NOMO-1 (cell line): ENCODE results near the gene POLR1G.
"Not testable (repeated sequence)": the region's sequence is repeated elsewhere in the genome, so short reads cannot be mapped to it uniquely, and the experiment has no call there.

Source experiments
- DNase-seq, 2 experiments: peaks; one replicate each; lab custom pipeline; 2025; ENCODE audit not compliant: unreplicated experiment in 2 of 2; lab: John Stamatoyannopoulos, UW

Gene POLR1G

GRCh38 chr19:45419895-45420294 is 13.5 kb downstream of the POLR1G start:
- DNase-seq, result no peak

GRCh38 chr19:45420356-45420755 is 13.9 kb downstream of the POLR1G start:
- no peak for DNase-seq

- no peak for DNase-seq
Observed at GRCh38 chr19:45420871-45421270, 14.4 kb downstream of the POLR1G start.

GRCh38 chr19:45421947-45422498 is 15.6 kb downstream of the POLR1G start:
- no peak for DNase-seq

GRCh38 chr19:45423033-45423588 is 16.7 kb downstream of the POLR1G start:
- DNase-seq, result no peak

DNA sequence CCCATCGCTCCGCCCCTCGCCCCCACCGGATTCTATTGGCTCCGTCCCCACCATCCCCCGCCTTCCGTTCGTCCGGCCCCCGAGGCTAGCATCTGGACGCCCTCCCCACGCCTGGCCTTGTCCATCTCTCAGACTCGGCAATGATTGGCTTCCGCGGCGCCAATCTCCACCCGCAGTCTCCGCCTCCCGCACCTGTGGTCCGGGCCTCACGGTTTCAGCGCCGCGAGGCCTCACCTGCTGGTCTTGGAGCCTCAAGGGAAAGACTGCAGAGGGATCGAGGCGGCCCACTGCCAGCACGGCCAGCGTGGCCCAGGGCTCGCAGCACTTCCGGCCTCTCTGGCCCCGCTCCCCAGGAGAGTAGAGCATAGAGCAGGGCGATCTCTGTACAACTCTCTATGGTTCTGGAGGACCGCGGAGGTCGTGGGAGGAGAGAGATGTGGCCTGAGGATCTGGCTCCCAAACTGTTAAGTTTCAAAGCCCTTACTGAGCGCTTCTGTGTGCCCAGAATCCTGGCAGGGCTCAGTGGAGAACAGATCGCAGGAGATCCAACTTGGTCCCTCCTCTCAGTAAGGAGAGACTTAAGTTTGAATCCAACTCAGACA is 17.2 kb downstream of the POLR1G start, which contains the start of gene ERCC1:
TSS of gene ERCC1 (minus strand) at position 329 of the 602 bp plus-strand sequence. CDS start 543 bp downstream, outside the sequence.
- DNase-seq, result peak; percentile 95 to 97

DNA sequence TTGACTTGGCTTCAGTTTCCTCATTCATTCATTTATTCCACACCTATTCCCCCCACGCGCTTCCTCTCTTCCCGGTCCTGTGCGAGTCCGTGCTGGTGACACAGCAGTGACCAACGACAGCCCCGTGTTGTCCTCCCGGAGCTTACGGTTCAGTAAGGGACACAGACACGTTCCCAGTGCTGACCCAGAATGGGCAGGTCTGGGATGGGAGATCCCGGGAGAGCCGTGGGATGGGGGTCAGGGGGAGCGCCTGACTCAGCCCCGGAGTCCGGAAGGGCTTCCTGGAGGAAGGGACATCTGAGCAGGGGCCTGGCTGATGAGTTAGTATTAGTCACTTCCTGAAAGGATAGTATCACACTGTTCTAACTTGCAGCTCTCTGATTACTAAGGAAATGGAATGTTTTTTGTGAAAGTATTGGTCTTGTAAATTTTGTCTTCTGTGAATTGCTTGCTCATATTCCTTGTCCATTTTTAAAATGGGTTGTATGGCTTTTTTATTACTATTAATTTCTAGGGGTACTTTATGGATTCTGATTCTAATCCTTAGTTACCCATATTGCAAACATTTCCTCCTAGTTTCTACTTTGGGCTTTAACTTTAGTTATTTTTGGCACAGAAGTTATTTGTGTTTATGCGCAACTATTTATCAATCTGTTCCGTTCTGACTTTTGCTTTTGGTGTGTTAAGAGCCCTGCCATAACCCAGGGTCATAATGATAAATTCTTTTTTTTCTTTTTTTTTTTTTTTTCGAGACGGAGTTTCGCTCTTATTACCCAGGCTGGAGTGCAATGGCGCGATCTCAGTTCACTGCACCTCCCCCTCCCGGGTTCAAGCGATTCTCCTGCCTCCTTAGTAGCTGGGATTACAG is 18.0 kb downstream of the POLR1G start:
- peak; percentile 11 to 71 for DNase-seq

GRCh38 chr19:45428384-45429231 is 22.2 kb downstream of the POLR1G start:
- DNase-seq, result peak; percentile 19 to 26

DNA sequence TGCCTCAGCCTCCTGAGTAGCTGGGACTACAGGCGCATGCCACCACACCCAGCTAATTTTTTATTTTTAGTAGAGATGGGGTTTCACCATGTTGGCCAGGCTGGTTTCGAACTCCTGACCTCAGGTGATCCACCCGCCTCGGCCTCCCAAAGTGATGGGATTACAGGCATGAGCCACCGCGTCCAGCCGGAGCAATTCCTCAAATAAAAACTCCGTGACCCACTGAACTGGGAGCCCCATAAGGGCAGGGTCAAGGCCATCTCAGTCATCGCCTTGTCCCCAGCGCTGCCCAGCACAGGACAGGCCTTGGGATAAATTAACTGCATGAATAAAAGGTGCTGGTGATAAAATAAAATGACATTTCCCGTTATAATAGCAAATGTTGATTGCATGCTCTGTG is 23.5 kb downstream of the POLR1G start:
- not testable (repeated sequence) for DNase-seq

GRCh38 chr19:45431008-45431407 is 24.6 kb downstream of the POLR1G start:
- peak; percentile 62 to 76 for DNase-seq

GRCh38 chr19:45432543-45432942 is 26.1 kb downstream of the POLR1G start:
- DNase-seq, result not testable (repeated sequence)

DNA sequence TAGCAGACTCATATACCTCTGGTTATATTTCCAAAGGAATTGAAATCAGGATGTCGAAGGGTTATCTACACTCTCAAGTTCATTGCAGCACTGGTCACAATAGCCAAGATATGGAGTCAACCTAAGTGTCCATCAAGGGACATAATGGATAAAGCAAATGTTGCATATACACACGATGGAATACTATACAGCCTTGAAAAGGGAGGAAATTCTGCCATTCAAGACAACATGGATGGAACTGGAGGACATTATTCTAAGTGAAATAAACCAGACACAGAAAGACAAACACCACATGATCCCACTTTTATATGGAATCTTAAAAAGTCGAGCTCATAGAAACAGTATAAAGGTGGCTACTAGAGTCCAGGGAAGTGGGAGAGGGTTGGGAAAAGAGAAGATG is 30.9 kb downstream of the POLR1G start:
- DNase-seq, result no peak

DNA sequence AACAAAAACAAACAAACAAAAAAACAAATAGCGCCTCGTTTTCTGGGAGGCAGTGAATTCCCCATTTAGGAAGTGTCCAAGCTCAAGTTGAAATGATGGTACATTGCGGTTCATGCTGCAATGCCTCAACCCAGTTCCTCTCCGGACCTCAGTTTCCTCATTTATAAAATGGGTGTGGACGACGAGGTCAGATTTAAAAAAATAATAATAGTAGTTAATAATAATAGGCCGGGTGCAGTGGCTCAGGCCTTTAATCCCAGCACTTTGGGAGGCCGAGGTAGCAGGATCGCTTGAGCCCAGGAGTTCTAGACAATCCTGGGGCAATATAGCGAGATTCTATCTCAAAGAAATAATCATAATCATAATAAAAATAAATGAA is 32.7 kb downstream of the POLR1G start:
- DNase-seq, result no peak

DNA sequence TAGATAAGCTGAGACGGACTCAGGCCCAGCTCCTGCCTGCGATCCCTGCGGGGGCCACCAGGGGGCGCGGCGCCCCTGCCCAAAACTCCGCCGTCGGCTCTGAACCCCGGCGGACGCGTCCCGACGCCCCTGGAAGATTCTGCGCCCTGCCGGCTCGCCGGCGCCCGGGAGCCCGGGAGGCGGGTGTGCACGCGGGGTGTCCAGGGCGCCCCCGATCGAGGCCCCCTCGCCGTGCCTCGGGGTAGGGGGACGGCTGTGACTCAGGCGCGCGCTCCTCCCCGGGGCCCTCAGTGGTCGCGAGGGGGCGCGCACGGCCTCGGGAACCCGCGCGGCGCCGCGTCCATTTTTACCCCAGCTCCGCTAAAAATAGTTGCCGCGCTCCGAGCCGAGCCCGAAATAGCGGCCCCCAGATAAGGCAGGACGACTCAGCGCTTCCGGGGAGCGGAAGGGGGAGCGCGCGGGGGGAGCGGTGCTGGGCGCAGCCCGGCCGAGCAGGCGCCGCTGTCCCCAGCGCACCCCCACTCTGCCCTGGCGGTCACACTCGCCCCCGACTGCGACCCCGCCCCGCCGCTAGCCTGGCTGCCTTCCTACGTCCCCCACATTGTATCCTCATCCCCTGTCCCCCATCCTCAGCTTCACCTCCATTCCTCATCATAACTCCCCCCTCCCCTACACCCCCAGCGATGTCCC is 33.3 kb downstream of the POLR1G start:
- DNase-seq, result peak; percentile 68 to 75

GRCh38 chr19:45440259-45440638 is 33.8 kb downstream of the POLR1G start:
- DNase-seq, result no peak

DNA sequence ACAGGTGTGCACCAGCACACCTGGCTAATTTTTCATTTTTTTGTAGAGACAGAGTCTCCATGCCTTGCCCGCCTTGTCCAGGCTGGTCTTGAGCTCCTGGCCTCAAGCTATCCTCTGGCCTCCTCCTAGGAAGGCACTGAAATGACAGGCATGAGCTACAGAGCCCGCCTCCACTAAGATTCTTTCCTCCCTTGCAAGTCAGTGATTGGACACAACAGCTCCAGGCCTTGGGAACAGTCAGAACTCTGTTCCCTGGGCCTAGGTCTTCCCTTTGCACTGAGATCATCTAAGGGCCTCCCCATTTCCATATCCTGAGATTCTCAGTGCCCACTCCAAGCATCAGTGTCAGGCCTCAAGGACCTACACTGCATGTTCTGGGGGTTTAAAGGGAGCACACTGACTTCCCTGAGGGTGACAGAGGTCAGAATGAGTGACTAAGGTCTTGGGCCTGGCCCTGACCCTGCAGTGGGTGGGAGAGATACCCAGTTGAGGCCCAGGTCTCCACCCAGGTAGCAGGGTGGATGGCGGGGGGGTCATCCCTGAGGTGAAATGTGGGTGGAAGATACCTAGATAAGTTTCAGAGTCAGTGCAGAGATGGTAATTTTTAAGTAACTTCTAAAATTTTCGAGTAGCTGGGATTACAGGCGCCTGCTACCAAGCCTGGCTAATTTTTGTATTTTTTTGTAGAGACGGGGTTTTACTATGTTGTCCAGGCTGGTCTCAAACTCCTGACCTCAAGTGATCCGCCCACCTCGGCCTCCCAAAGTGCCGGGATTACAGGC is 34.6 kb downstream of the POLR1G start:
- DNase-seq, result no peak

GRCh38 chr19:45442408-45442777 is 35.9 kb downstream of the POLR1G start:
- DNase-seq, result no peak

- DNase-seq, result peak; percentile 77 to 91
Observed at GRCh38 chr19:45442778-45443461, 36.5 kb downstream of the POLR1G start.
